Measurements from ENCODE around the gene SYNJ2.

GRCh38 chr6:158022749-158023596 lies 41.3 kb downstream of the SYNJ2 start:
- TF ChIP-seq CTCF (conservative IDR thresholded peaks at IDR 0.05; ENCODE audit: low read depth in 2 of 2) (no peak), ZNF331 (CRISPR knock-in tag; IDR thresholded peaks at IDR 0.05; ENCODE audit: low read depth) (no peak)

All from GM23338 (cell line).